H1 (cell line): ENCODE data around the gene RBP4. TPM values are rescaled to one million over a fixed set of nuclear protein-coding genes. Genes with fewer than 3 reads are reported as not detected.

Experiments
- CTCF ChIA-PET: fragments of 300-600 bp; sonication (Branson Sonifier 250); formaldehyde crosslinking; loops from one replicate; lab custom pipeline; 2021; ENCODE audit not compliant: partially characterized antibody; lab: Charles Lee
- POLR2A ChIA-PET: fragments of 300-600 bp; sonication (Branson Sonifier 250); formaldehyde crosslinking; loops from one replicate; lab custom pipeline; 2021; ENCODE audit warnings: inconsistent platforms; ENCODE audit not compliant: partially characterized antibody; lab: Charles Lee
- DNase-seq, 2 experiments: peaks; one replicate each; pipeline versions ENCODE4 v3.0.0 to v3.0.0-alpha.2; 2010 to 2022; ENCODE audit warnings: low spot score in 2 of 2, low read depth in 1 of 2, mixed read lengths in 1 of 2
- FAIRE-seq: peaks from 2 replicates; lab custom pipeline; 2011; peaks lifted over from hg19 to GRCh38; lab: Jason Lieb, UNC
- H2AFZ ChIP-seq: 2 replicates; pipeline ENCODE4 v1.8.1; 2012; ENCODE audit warnings: low read length, inconsistent platforms
- H2AK5ac ChIP-seq: 2 replicates; pipeline ENCODE4 v1.6.1; 2013; ENCODE audit warnings: low read depth, low read length
- H2BK120ac ChIP-seq: replicated peaks from 2 replicates; pipeline ENCODE3; 2013; ENCODE audit warnings: low read depth, low read length, inconsistent platforms
- H2BK12ac ChIP-seq: 2 replicates; pipeline ENCODE4 v1.6.1; 2013; ENCODE audit warnings: low read depth, low read length
- H2BK15ac ChIP-seq: 2 replicates; pipeline ENCODE4 v1.6.1; 2013; ENCODE audit warnings: low read length
- H2BK20ac ChIP-seq: 2 replicates; pipeline ENCODE4 v1.6.1; 2013; ENCODE audit warnings: low read length
- H2BK5ac ChIP-seq: 2 replicates; pipeline ENCODE4 v1.6.1; 2013; ENCODE audit warnings: low read depth, low read length
- H3K14ac ChIP-seq: 2 replicates; pipeline ENCODE4 v1.6.1; 2013; ENCODE audit warnings: inconsistent platforms; ENCODE audit not compliant: insufficient read length
- H3K18ac ChIP-seq: 2 replicates; pipeline ENCODE4 v1.6.1; 2013; ENCODE audit warnings: low read length; ENCODE audit errors: extremely low read depth
- H3K23ac ChIP-seq: 2 replicates; pipeline ENCODE4 v1.6.1; 2013; ENCODE audit warnings: inconsistent platforms; ENCODE audit not compliant: insufficient read length
- H3K23me2 ChIP-seq: 2 replicates; pipeline ENCODE4 v1.6.1; 2013; ENCODE audit warnings: low read depth, low read length
- H3K27ac ChIP-seq: 2 replicates; pipeline ENCODE4 v1.6.1; 2011; ENCODE audit warnings: low read depth, low read length, inconsistent platforms
- H3K27me3 ChIP-seq, 4 experiments: replicated peaks in 1 of 4; 1 replicate in 1 of 4; 2 replicates in 3 of 4; pipeline versions ENCODE4 v1.6.1 to v1.8.1; 2011 to 2013; ENCODE audit warnings: low read length in 3 of 4, mild to moderate bottlenecking in 3 of 4, inconsistent platforms in 2 of 4, mixed read lengths in 2 of 4, moderate library complexity in 1 of 4; ENCODE audit not compliant: control insufficient read depth in 3 of 4, insufficient read depth in 3 of 4; ENCODE audit errors: extremely low read depth in 1 of 4
- H3K36me3 ChIP-seq, 4 experiments: 2 replicates each; pipeline versions ENCODE4 v1.6.1 to v1.8.1; 2011 to 2013; ENCODE audit warnings: mild to moderate bottlenecking in 4 of 4, low read length in 3 of 4, moderate library complexity in 2 of 4, control low read depth in 1 of 4, inconsistent platforms in 1 of 4; ENCODE audit not compliant: insufficient read depth in 4 of 4, control insufficient read depth in 2 of 4
- H3K4ac ChIP-seq: replicated peaks from 2 replicates; pipeline ENCODE3; 2013; ENCODE audit warnings: low read length, low read depth, mixed read lengths, inconsistent platforms; ENCODE audit not compliant: insufficient read length
- H3K4me1 ChIP-seq, 4 experiments: replicated peaks in 1 of 4; 1 replicate in 1 of 4; 2 replicates in 3 of 4; pipeline versions ENCODE4 v1.6.1 to v1.8.1; 2011 to 2013; ENCODE audit warnings: low read length in 3 of 4, inconsistent platforms in 2 of 4, mixed read lengths in 1 of 4; ENCODE audit not compliant: insufficient read depth in 4 of 4, control insufficient read depth in 3 of 4
- H3K4me2 ChIP-seq, 2 experiments: 2 replicates each; pipeline versions ENCODE4 v1.6.1 to v1.8.1; 2011 to 2013; ENCODE audit warnings: low read depth in 2 of 2, low read length in 2 of 2, control low read depth in 1 of 2, inconsistent platforms in 1 of 2, mild to moderate bottlenecking in 1 of 2; ENCODE audit not compliant: insufficient read depth in 1 of 2
- H3K4me3 ChIP-seq, 4 experiments: fragments of 200-600, 300-600 bp in 1 of 4; sonication (generic), shearing (Covaris generic), sonication (Bioruptor Twin) in 1 of 4; 2 replicates each; pipeline versions ENCODE4 v1.5.1 to v1.8.1; 2011 to 2016; ENCODE audit warnings: low read length in 4 of 4, low read depth in 3 of 4, control low read depth in 2 of 4, inconsistent platforms in 2 of 4, mild to moderate bottlenecking in 2 of 4, mixed read lengths in 1 of 4, moderate library complexity in 1 of 4; ENCODE audit not compliant: insufficient read depth in 2 of 4; ENCODE audit errors: extremely low read depth in 1 of 4
- H3K56ac ChIP-seq: replicated peaks from 2 replicates; pipeline ENCODE3; 2013; ENCODE audit warnings: low read depth, mild to moderate bottlenecking, mixed read lengths, low read length, inconsistent platforms; ENCODE audit not compliant: insufficient read length
- H3K79me1 ChIP-seq: 2 replicates; pipeline ENCODE4 v1.6.1; 2013; ENCODE audit warnings: low read depth, low read length, control low read depth
- H3K79me2 ChIP-seq, 2 experiments: 2 replicates each; pipeline versions ENCODE4 v1.6.1 to v1.8.1; 2012 to 2013; ENCODE audit warnings: low read length in 2 of 2, mild to moderate bottlenecking in 2 of 2, inconsistent platforms in 1 of 2; ENCODE audit not compliant: insufficient read depth in 2 of 2, control insufficient read depth in 1 of 2
- H3K9ac ChIP-seq, 4 experiments: replicated peaks in 1 of 4; 1 replicate in 1 of 4; 2 replicates in 3 of 4; pipeline versions ENCODE4 v1.6.1 to v1.8.1; 2011 to 2013; ENCODE audit warnings: low read depth in 3 of 4, low read length in 3 of 4, control low read depth in 2 of 4, mild to moderate bottlenecking in 2 of 4, moderate library complexity in 2 of 4, inconsistent platforms in 1 of 4; ENCODE audit errors: extremely low read depth in 1 of 4
- H3K9me3 ChIP-seq, 2 experiments: 2 replicates each; pipeline versions ENCODE4 v1.6.1 to v1.8.1; 2012 to 2013; ENCODE audit warnings: mild to moderate bottlenecking in 2 of 2, moderate library complexity in 2 of 2, control low read depth in 1 of 2, inconsistent platforms in 1 of 2, low read depth in 1 of 2, low read length in 1 of 2, mixed read lengths in 1 of 2; ENCODE audit not compliant: insufficient read depth in 2 of 2
- H4K20me1 ChIP-seq, 2 experiments: replicated peaks in 1 of 2; 2 replicates each; pipeline versions ENCODE3 to v1.8.1; 2011 to 2013; ENCODE audit warnings: inconsistent platforms in 2 of 2, low read length in 2 of 2, mild to moderate bottlenecking in 1 of 2; ENCODE audit not compliant: insufficient read depth in 2 of 2, control insufficient read depth in 1 of 2
- H4K5ac ChIP-seq: 2 replicates; pipeline ENCODE4 v1.6.1; 2013; ENCODE audit warnings: low read length, low read depth, mixed read lengths, inconsistent platforms; ENCODE audit not compliant: insufficient read length
- H4K8ac ChIP-seq: 2 replicates; pipeline ENCODE4 v1.8.0; 2013; ENCODE audit warnings: mild to moderate bottlenecking, moderate library complexity, low read length, inconsistent platforms; ENCODE audit not compliant: insufficient read depth; ENCODE audit errors: extremely low read depth
- H4K91ac ChIP-seq: replicated peaks from 2 replicates; pipeline ENCODE3; 2013; ENCODE audit warnings: low read length, mixed read lengths, inconsistent platforms; ENCODE audit not compliant: insufficient read length
- E2F6 ChIP-seq: IDR thresholded peaks from 2 replicates; pipeline ENCODE4 v1.6.1; 2012; ENCODE audit warnings: inconsistent platforms
- WGBS, 2 experiments: shearing (Covaris generic) in 1 of 2; methylation state at CpG; one replicate each; pipeline versions ENCODE4 v1.1.6 to v1.1.7; 2013 to 2015; ENCODE audit warnings: low lambda C conversion rate in 2 of 2, mixed read lengths in 2 of 2, inconsistent platforms in 1 of 2, low coverage in 1 of 2, missing lambda C conversion rate in 1 of 2; ENCODE audit not compliant: insufficient replicate concordance in 2 of 2, insufficient coverage in 1 of 2, insufficient read length in 1 of 2; ENCODE audit errors: extremely low coverage in 1 of 2, missing lambda C conversion rate in 1 of 2; 5-methylcytosine and 5-hydroxymethylcytosine counted together
- polyA plus RNA-seq, 7 experiments: library from polyadenylated mRNA; depleted of rRNA in 3 of 7; stranded (reverse) in 5 of 7; unstranded in 2 of 7; fragments of >200 nt in 5 of 7; fragments of 200-250 nt in 2 of 7; gene quantifications; 1 replicate in 5 of 7; 2 replicates in 1 of 7; 4 replicates in 1 of 7; pipeline versions ENCODE4 v1.2.1 to v1.2.3, GENCODE V29; 2011 to 2013; ENCODE audit warnings: missing spikeins in 2 of 7, mixed read lengths in 2 of 7
- total RNA-seq: library from RNA; stranded (reverse); fragmentation: NEBNext Ultra II Directional; extraction: Animal tissue kit (Norgen Biotek cat#: 25700); gene quantifications from 2 replicates; pipeline ENCODE4 v1.2.1, GENCODE V29; 2021

RBP4 gene
- total and polyA plus RNA-seq, 2 of the 8 experiments (the other 6 are each of a cell fraction or from before 2014, with no cell fraction given) = 0.42 to 0.97 TPM

GRCh38 chr10:93580828-93581227 is 20.2 kb downstream of the RBP4 start:
- no peak for DNase-seq
- H3K4me1 ChIP-seq = no peaks in the 10 kb centered on the region
- H3K23me2 ChIP-seq = no peaks in the 10 kb centered on the region
- H2BK5ac ChIP-seq = no peak overlapping the region
- POLR2A ChIA-PET = no interaction called here
- H2BK15ac ChIP-seq = no peak overlapping the region
- CTCF ChIA-PET = no interaction called here
- no peak overlapping the region for H4K8ac ChIP-seq
- H3K36me3 ChIP-seq = no peaks in the 10 kb centered on the region
- no peak overlapping the region for H3K23ac ChIP-seq
- no peak overlapping the region for H3K9ac ChIP-seq
- H4K20me1 ChIP-seq = no peaks in the 10 kb centered on the region
- H3K4me2 ChIP-seq = no peak overlapping the region
- no peak overlapping the region for H2AFZ ChIP-seq
- H3K27ac ChIP-seq = no peak overlapping the region
- no peaks in the 10 kb centered on the region for H3K79me1 ChIP-seq
- H2BK120ac ChIP-seq = no peak overlapping the region
- 79% methylated on average over 6 of the region's 6 CpGs; no CpG with 5 or more reads in 1 of the 2 experiments for WGBS, 2 experiments
- no peaks in the 10 kb centered on the region for H3K79me2 ChIP-seq
- no peak overlapping the region for H3K4ac ChIP-seq
- no peak for FAIRE-seq
- no peak overlapping the region for H3K14ac ChIP-seq
- no peaks in the 10 kb centered on the region for H3K27me3 ChIP-seq
- no peaks in the 10 kb centered on the region for H3K9me3 ChIP-seq
- no peak overlapping the region for H4K91ac ChIP-seq
- no peak overlapping the region for H3K56ac ChIP-seq
- no peak overlapping the region for H4K5ac ChIP-seq
- no peak overlapping the region for H2BK20ac ChIP-seq
- no peak overlapping the region for H2AK5ac ChIP-seq
- H3K18ac ChIP-seq = no peak overlapping the region
- H3K4me3 ChIP-seq = no peak overlapping the region
- H2BK12ac ChIP-seq = no peak overlapping the region
- TF ChIP-seq E2F6 = no peak
